ENCODE results near the gene AFAP1L2.
"Not testable (repeated sequence)": the region's sequence is repeated elsewhere in the genome, so short reads cannot be mapped to it uniquely, and the experiment has no call there.

AFAP1L2 gene

GRCh38 chr10:114342976-114343375 lies 61.3 kb downstream of the AFAP1L2 start:
- ChIA-PET CTCF (interaction anchor here (0.9 to 2.3 kb wide), 5 partner anchors 10 to 40 kb away, joined by 3 to 5 read pairs (median 4); no protein-coding TSS in a partner anchor), POLR2A (no interaction called here)
- DNase-seq (ENCODE audit: extremely low spot score), result no peak
- TF ChIP-seq CTCF (IDR thresholded peaks at IDR 0.05; ENCODE audit: control extremely low read depth, extremely low read depth, low read depth, missing control alignments), result no peak

- ChIA-PET POLR2A (no interaction called here), CTCF (interaction anchor here (1.9 to 2.4 kb wide), 3 partner anchors 14 to 62 kb away, joined by 7 to 9 read pairs (median 8); no protein-coding TSS in a partner anchor)
- TF ChIP-seq CTCF (IDR thresholded peaks at IDR 0.05; ENCODE audit: control extremely low read depth, extremely low read depth, low read depth, missing control alignments), result no peak
- DNase-seq (ENCODE audit: extremely low spot score), result no peak
Observed at GRCh38 chr10:114340816-114341215, 63.5 kb downstream of the AFAP1L2 start.

- TF ChIP-seq CTCF (IDR thresholded peaks at IDR 0.05; ENCODE audit: control extremely low read depth, extremely low read depth, low read depth, missing control alignments), result no peak
- peak; percentile 39 for DNase-seq (ENCODE audit: extremely low spot score)
- CTCF ChIA-PET, result interaction anchor here (1.0 to 2.5 kb wide), 3 partner anchors 10 to 50 kb away, joined by 3 to 10 read pairs (median 3); no protein-coding TSS in a partner anchor
- POLR2A ChIA-PET, result no interaction called here
Observed at GRCh38 chr10:114337510-114338462, 66.5 kb downstream of the AFAP1L2 start.

GRCh38 chr10:114336823-114337509 lies 67.3 kb downstream of the AFAP1L2 start:
- POLR2A ChIA-PET, result no interaction called here
- CTCF ChIA-PET, result interaction anchor here (1.0 to 2.5 kb wide), 3 partner anchors 9 to 50 kb away, joined by 3 to 10 read pairs (median 3); no protein-coding TSS in a partner anchor
- no peak for TF ChIP-seq CTCF (IDR thresholded peaks at IDR 0.05; ENCODE audit: control extremely low read depth, extremely low read depth, low read depth, missing control alignments)
- no peak for DNase-seq (ENCODE audit: extremely low spot score)

GRCh38 chr10:114335614-114336013 lies 68.7 kb downstream of the AFAP1L2 start:
- CTCF ChIA-PET, result interaction anchor here (2.5 kb wide), 1 partner anchor 32 kb away, joined by 10 read pairs; no protein-coding TSS in a partner anchor
- TF ChIP-seq CTCF (IDR thresholded peaks at IDR 0.05; ENCODE audit: control extremely low read depth, extremely low read depth, low read depth, missing control alignments), result no peak
- POLR2A ChIA-PET, result no interaction called here
- DNase-seq (ENCODE audit: extremely low spot score), result no peak

- no peak for DNase-seq (ENCODE audit: extremely low spot score)
Observed at GRCh38 chr10:114334301-114334700, 70.0 kb downstream of the AFAP1L2 start.

GRCh38 chr10:114333441-114333840 lies 70.9 kb downstream of the AFAP1L2 start:
- DNase-seq (ENCODE audit: extremely low spot score); POLR2A ChIA-PET: not testable (repeated sequence)
- CTCF ChIA-PET, result interaction anchor here (0.7 to 2.4 kb wide), 5 partner anchors 9 to 102 kb away, joined by 3 to 9 read pairs (median 4); no protein-coding TSS in a partner anchor

More at GRCh38 chr10:114334301-114334700, 70.0 kb downstream of the AFAP1L2 start:
- no peak for TF ChIP-seq CTCF (IDR thresholded peaks at IDR 0.05; ENCODE audit: control extremely low read depth, extremely low read depth, low read depth, missing control alignments)
- ChIA-PET POLR2A (no interaction called here), CTCF (interaction anchor here (2.4 kb wide), 1 partner anchor 10 kb away, joined by 6 read pairs; no protein-coding TSS in a partner anchor)

All from GM10248 (cell line).